RWPE2 (cell line): ENCODE results near the gene PRDX1.

Source experiments
- ATAC-seq: fragments of 200-7000 bp; cut with Tn5 transposase; 3 replicates; pipeline ENCODE4 v1.9.1; 2021; ENCODE audit warnings: low read depth
- DNase-seq: peaks from one replicate; pipeline ENCODE4 v3.0.0-alpha.2; 2020; ENCODE audit warnings: low spot score
- H3K27ac ChIP-seq: fragments of 450-650 bp; 2 replicates; pipeline ENCODE4 v1.5.1; 2017; ENCODE audit warnings: mild to moderate bottlenecking; ENCODE audit not compliant: poor library complexity, severe bottlenecking
- H3K27me3 ChIP-seq: fragments of 250-450 bp; sonication (Bioruptor Pico); 2 replicates; pipeline ENCODE4 v1.5.1; 2021; ENCODE audit warnings: mild to moderate bottlenecking, moderate library complexity; ENCODE audit not compliant: insufficient read depth, poor library complexity, severe bottlenecking
- H3K36me3 ChIP-seq: fragments of 250-450 bp; sonication (Bioruptor Pico); 2 replicates; pipeline ENCODE4 v1.5.1; 2020; ENCODE audit warnings: low read depth, mild to moderate bottlenecking, moderate library complexity
- H3K4me1 ChIP-seq: fragments of 250-450 bp; sonication (Bioruptor Pico); 2 replicates; pipeline ENCODE4 v1.5.1; 2021; ENCODE audit warnings: mild to moderate bottlenecking, moderate library complexity; ENCODE audit not compliant: insufficient read depth, poor library complexity, severe bottlenecking
- H3K4me3 ChIP-seq: fragments of 250-450 bp; sonication (Bioruptor Pico); 2 replicates; pipeline ENCODE4 v1.5.1; 2021; ENCODE audit warnings: mild to moderate bottlenecking, moderate library complexity; ENCODE audit not compliant: severe bottlenecking
- H3K9me3 ChIP-seq: fragments of 250-450 bp; sonication (Bioruptor Pico); 2 replicates; pipeline ENCODE4 v1.5.1; 2021; ENCODE audit warnings: mild to moderate bottlenecking, moderate library complexity; ENCODE audit not compliant: severe bottlenecking
- CTCF ChIP-seq: fragments of 450-650 bp; IDR thresholded peaks from one replicate; pipeline ENCODE4 v1.5.1; 2017; ENCODE audit warnings: mild to moderate bottlenecking, moderate library complexity; ENCODE audit not compliant: poor library complexity, severe bottlenecking

PRDX1 gene

GRCh38 chr1:45507195-45507594 is 14.5 kb downstream of the PRDX1 start:
- H3K36me3 ChIP-seq = peaks cover 48% of the 10 kb centered on the region

GRCh38 chr1:45503462-45504360 is 18.0 kb downstream of the PRDX1 start:
- Histone ChIP-seq H3K36me3 (peaks cover 16% of the 10 kb centered on the region; the same call in 1 of the 2 replicates), H3K4me1 (peaks cover 3% of the 10 kb centered on the region), H3K4me3 (no peak overlapping the region), H3K27me3 (no peaks in the 10 kb centered on the region), H3K27ac (no peak overlapping the region), H3K9me3 (no peaks in the 10 kb centered on the region)
- ATAC-seq (no peak), DNase-seq (no peak)
- TF ChIP-seq CTCF = no peak

More at GRCh38 chr1:45507195-45507594, 14.5 kb downstream of the PRDX1 start:
- DNase-seq = no peak
- no peaks in the 10 kb centered on the region for H3K4me1 ChIP-seq
- 0 out of 3 replicates have a peak, but pooled peaks have one; percentile 4 for ATAC-seq
- no peak overlapping the region for H3K4me3 ChIP-seq
- no peak overlapping the region for H3K27ac ChIP-seq
- H3K27me3 ChIP-seq = no peaks in the 10 kb centered on the region
- TF ChIP-seq CTCF = no peak
- H3K9me3 ChIP-seq = no peaks in the 10 kb centered on the region

GRCh38 chr1:45501505-45501859 is 20.2 kb downstream of the PRDX1 start:
- no peak for TF ChIP-seq CTCF
- DNase-seq (no peak), ATAC-seq (no peak)
- Histone ChIP-seq H3K4me1 (peaks cover 3% of the 10 kb centered on the region), H3K27ac (no peak overlapping the region), H3K27me3 (no peaks in the 10 kb centered on the region), H3K9me3 (no peaks in the 10 kb centered on the region), H3K36me3 (0 out of 2 replicates have a peak, but pooled peaks cover 3% of the 10 kb centered on the region), H3K4me3 (no peak overlapping the region)

- ATAC-seq (peak; percentile 6; the same call in 2 of the 3 replicates), DNase-seq (no peak)
- H3K4me3 ChIP-seq = peak overlapping the region; percentile 56
- 0 out of 2 replicates have a peak, but pooled peaks cover 3% of the 10 kb centered on the region for H3K36me3 ChIP-seq
- peaks cover 3% of the 10 kb centered on the region for H3K4me1 ChIP-seq
- peak; percentile 20 for TF ChIP-seq CTCF
- H3K27ac ChIP-seq = no peak overlapping the region
- H3K27me3 ChIP-seq = no peaks in the 10 kb centered on the region
- H3K9me3 ChIP-seq = no peaks in the 10 kb centered on the region
Measured at GRCh38 chr1:45499415-45499769, 22.3 kb downstream of the PRDX1 start.

GRCh38 chr1:45498279-45498678 is 23.4 kb downstream of the PRDX1 start:
- DNase-seq (no peak), ATAC-seq (no peak)
- Histone ChIP-seq H3K27ac (no peak overlapping the region), H3K4me3 (no peak overlapping the region), H3K27me3 (no peaks in the 10 kb centered on the region), H3K9me3 (no peaks in the 10 kb centered on the region), H3K36me3 (0 out of 2 replicates have a peak, but pooled peaks cover 3% of the 10 kb centered on the region), H3K4me1 (peaks cover 3% of the 10 kb centered on the region)
- TF ChIP-seq CTCF = no peak
